ENCODE measurements around the gene MDFIC. TPM values are rescaled to one million over a fixed set of nuclear protein-coding genes. Genes with fewer than 3 reads are reported as not detected.

MDFIC gene
- total and polyA plus RNA-seq, 4 experiments from 2014 or later = 68.1 to 194 (median 129) TPM

DNA sequence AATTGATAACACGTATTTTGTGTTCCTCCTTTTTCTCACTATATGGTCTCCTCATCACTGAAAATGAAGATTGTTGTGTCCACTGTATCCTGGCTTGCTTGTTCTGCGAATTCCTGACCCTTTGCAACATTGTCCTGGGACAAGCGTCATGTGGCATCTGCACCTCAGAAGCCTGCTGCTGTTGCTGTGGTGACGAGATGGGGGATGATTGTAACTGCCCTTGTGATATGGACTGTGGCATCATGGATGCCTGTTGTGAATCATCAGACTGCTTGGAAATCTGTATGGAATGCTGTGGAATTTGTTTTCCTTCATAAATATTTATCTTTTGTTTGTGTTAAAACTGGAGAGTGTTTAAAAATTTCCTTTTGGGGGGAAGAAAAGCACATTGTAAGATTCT, 93.7 kb downstream of the MDFIC start:
- no peaks in the 10 kb centered on the region for H3K27me3 ChIP-seq (ENCODE audit: insufficient read depth, low read length)
- H3K4me3 ChIP-seq (ENCODE audit: low read length in 2 of 2) = no peak overlapping the region
- peak overlapping the region in 6 of 7 donors; percentile 29 to 67 (median 52) for H3K27ac Mint-ChIP-seq
- H3K27ac ChIP-seq (ENCODE audit: low read depth, low read length) = no peak overlapping the region
- POLR2A ChIA-PET (ENCODE audit: partially characterized antibody) = no interaction called here
- H3K9me3 ChIP-seq (ENCODE audit: control insufficient read depth in 1 of 2, low read length in 2 of 2) = no peaks in the 10 kb centered on the region
- CTCF ChIA-PET (ENCODE audit: partially characterized antibody) = no interaction called here
- H3K4me1 ChIP-seq (ENCODE audit: insufficient read depth, low read length) = peaks cover 66% of the 10 kb centered on the region
- peaks cover 5% of the 10 kb centered on the region for H3K36me3 ChIP-seq (ENCODE audit: insufficient read depth, low read length)
- H3K4me1 Mint-ChIP-seq = peaks cover 45 to 71% (median 58%) of the 10 kb centered on the region in 4 donors
- intact Hi-C loops (cut with micrococcal nuclease) = loop anchor here (2.0 kb wide), 1 partner anchor 17 kb away; no protein-coding TSS in a partner anchor
- H3K36me3 Mint-ChIP-seq = peaks cover 47 to 50% of the 10 kb centered on the region in 2 donors
- no peak for DNase-seq
- H3K4me3 Mint-ChIP-seq = peak overlapping the region in 3 of 8 donors; percentile 20 to 69 (median 54)
- no peaks in the 10 kb centered on the region for H3K27me3 Mint-ChIP-seq
- no peaks in the 10 kb centered on the region for H3K9me3 Mint-ChIP-seq

DNA sequence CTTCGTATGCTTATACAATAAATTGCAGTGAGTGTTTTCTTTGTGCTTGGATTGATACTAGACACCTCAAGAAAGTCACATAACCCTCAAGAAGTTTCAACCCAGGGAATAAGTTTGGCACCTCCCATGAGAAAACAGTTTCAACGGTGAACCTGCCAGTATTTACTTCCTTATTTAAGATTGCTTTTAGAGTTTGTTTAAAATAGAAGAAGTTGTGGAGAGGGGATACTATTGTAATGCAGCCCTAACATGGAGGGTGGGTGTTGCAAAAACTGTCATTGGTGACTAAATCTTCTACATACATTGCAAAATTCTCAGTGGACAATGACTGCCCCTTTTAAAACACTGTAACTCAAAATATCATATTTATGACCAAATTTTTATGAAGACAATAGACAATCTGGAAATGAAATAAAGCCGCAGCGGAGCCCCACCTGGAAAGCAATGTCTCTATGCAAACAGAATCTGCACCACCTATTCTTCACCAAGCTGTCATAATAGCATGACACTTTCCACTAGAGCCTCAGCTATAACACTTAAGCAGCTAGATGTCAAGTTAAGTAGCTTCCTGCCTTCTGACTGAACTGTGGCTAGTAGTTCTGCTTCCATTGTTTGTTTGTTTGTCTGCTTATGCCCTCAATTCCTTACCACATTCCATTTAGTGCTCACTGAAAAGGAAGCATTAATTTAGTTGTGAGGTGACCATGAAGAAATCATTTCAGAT, 98.2 kb downstream of the MDFIC start:
- peaks cover 5% of the 10 kb centered on the region for H3K36me3 ChIP-seq (ENCODE audit: insufficient read depth, low read length)
- peaks cover 39 to 63% (median 47%) of the 10 kb centered on the region in 4 donors for H3K4me1 Mint-ChIP-seq
- peaks cover 47% of the 10 kb centered on the region for H3K4me1 ChIP-seq (ENCODE audit: insufficient read depth, low read length)
- no peaks in the 10 kb centered on the region for H3K9me3 Mint-ChIP-seq
- H3K27ac Mint-ChIP-seq = peak overlapping the region in 3 of 7 donors; percentile 15 to 55 (median 42)
- no peaks in the 10 kb centered on the region for H3K9me3 ChIP-seq (ENCODE audit: control insufficient read depth in 1 of 2, low read length in 2 of 2)
- no peak overlapping the region for H3K4me3 Mint-ChIP-seq
- ChIA-PET CTCF (ENCODE audit: partially characterized antibody) (interaction anchor here (1.0 kb wide), 1 partner anchor 153 kb away, joined by 3 read pairs; no protein-coding TSS in a partner anchor), POLR2A (ENCODE audit: partially characterized antibody) (interaction anchor here (1.1 to 1.3 kb wide), 2 partner anchors 10 to 99 kb away, joined by 3 to 5 read pairs; no protein-coding TSS in a partner anchor)
- intact Hi-C loops (cut with micrococcal nuclease) = no loop called here
- H3K27ac ChIP-seq (ENCODE audit: low read depth, low read length) = no peak overlapping the region
- peaks cover 16 to 23% of the 10 kb centered on the region in 2 donors for H3K36me3 Mint-ChIP-seq
- no peaks in the 10 kb centered on the region for H3K27me3 Mint-ChIP-seq
- no peaks in the 10 kb centered on the region for H3K27me3 ChIP-seq (ENCODE audit: insufficient read depth, low read length)
- no peak overlapping the region for H3K4me3 ChIP-seq (ENCODE audit: low read length in 2 of 2)
- DNase-seq = no peak

DNA sequence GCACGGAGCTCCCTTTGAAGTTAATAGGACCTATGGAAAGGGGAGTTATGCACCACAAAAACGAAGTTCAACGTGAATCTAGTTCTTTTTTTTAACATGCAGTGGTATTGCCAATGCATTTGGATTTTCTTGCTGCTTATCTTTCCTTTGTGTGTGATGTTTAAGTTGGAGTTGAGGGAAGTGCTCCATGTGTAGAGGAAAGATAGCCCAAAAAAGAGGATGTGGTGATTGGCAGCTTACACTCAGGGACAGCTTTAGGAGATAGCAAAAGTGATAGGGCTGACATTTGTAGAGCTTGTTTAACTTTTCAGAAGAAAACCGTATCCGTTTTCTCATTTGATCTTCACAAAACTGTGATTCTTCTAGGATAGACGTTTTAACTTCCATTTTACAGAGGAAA, 101.3 kb downstream of the MDFIC start:
- no peaks in the 10 kb centered on the region for H3K9me3 ChIP-seq (ENCODE audit: control insufficient read depth in 1 of 2, low read length in 2 of 2)
- no peaks in the 10 kb centered on the region for H3K36me3 ChIP-seq (ENCODE audit: insufficient read depth, low read length)
- H3K4me1 Mint-ChIP-seq = peaks cover 30 to 45% (median 33%) of the 10 kb centered on the region in 4 donors
- H3K4me1 ChIP-seq (ENCODE audit: insufficient read depth, low read length) = peaks cover 29% of the 10 kb centered on the region
- CTCF ChIA-PET (ENCODE audit: partially characterized antibody) = no interaction called here
- no peak overlapping the region for H3K27ac ChIP-seq (ENCODE audit: low read depth, low read length)
- intact Hi-C loops (cut with micrococcal nuclease) = no loop called here
- H3K27me3 Mint-ChIP-seq = no peaks in the 10 kb centered on the region
- H3K9me3 Mint-ChIP-seq = peaks cover 0 to 2% (median 0%) of the 10 kb centered on the region in 8 donors
- H3K4me3 Mint-ChIP-seq = peak overlapping the region in 4 of 8 donors; percentile 30 to 63 (median 48)
- no peak for DNase-seq
- H3K27me3 ChIP-seq (ENCODE audit: insufficient read depth, low read length) = no peaks in the 10 kb centered on the region
- H3K27ac Mint-ChIP-seq = peak overlapping the region in 1 of 7 donors; percentile 18
- H3K36me3 Mint-ChIP-seq = peaks cover 0 to 7% of the 10 kb centered on the region in 2 donors
- POLR2A ChIA-PET (ENCODE audit: partially characterized antibody) = interaction anchor here (1.0 to 1.4 kb wide), 2 partner anchors 12 to 100 kb away, joined by 3 to 5 read pairs; no protein-coding TSS in a partner anchor
- no peak overlapping the region for H3K4me3 ChIP-seq (ENCODE audit: low read length in 2 of 2)

DNA sequence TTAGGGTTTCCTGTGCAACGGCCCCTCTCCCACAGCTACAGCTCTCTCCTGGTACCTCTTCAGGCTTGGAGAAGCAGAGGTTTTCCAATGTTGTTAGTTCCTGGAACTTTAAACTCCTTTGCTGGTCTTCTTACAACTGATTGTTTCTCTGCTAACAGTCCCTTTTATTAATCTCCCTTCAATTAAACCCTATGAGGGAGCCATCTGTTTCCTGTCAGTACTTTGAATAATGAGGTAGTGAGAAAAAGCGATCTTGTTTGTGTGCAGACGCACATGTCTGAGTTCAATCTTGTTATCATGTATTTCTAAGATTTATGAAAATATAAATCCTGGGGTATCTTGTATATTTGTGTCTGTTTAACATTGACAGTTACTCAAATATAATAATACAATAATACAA, 102.4 kb downstream of the MDFIC start:
- H3K4me1 ChIP-seq (ENCODE audit: insufficient read depth, low read length) = peaks cover 27% of the 10 kb centered on the region
- peak overlapping the region in 7 of 8 donors; percentile 51 to 75 (median 63) for H3K4me3 Mint-ChIP-seq
- peak overlapping the region in 6 of 7 donors; percentile 17 to 85 (median 53) for H3K27ac Mint-ChIP-seq
- no peaks in the 10 kb centered on the region for H3K36me3 ChIP-seq (ENCODE audit: insufficient read depth, low read length)
- no peak for DNase-seq
- H3K27me3 ChIP-seq (ENCODE audit: insufficient read depth, low read length) = no peaks in the 10 kb centered on the region
- POLR2A ChIA-PET (ENCODE audit: partially characterized antibody) = interaction anchor here (0.9 to 1.4 kb wide), 3 partner anchors 10 to 101 kb away, joined by 3 to 5 read pairs (median 3); no protein-coding TSS in a partner anchor
- no peaks in the 10 kb centered on the region for H3K9me3 ChIP-seq (ENCODE audit: control insufficient read depth in 1 of 2, low read length in 2 of 2)
- intact Hi-C loops (cut with micrococcal nuclease) = no loop called here
- H3K4me1 Mint-ChIP-seq = peaks cover 28 to 45% (median 32%) of the 10 kb centered on the region in 4 donors
- peaks cover 0 to 2% (median 0%) of the 10 kb centered on the region in 8 donors for H3K9me3 Mint-ChIP-seq
- H3K27ac ChIP-seq (ENCODE audit: low read depth, low read length) = no peak overlapping the region
- no peak overlapping the region for H3K4me3 ChIP-seq (ENCODE audit: low read length in 2 of 2)
- H3K27me3 Mint-ChIP-seq = no peaks in the 10 kb centered on the region
- CTCF ChIA-PET (ENCODE audit: partially characterized antibody) = no interaction called here
- peaks cover 0 to 5% of the 10 kb centered on the region in 2 donors for H3K36me3 Mint-ChIP-seq

DNA sequence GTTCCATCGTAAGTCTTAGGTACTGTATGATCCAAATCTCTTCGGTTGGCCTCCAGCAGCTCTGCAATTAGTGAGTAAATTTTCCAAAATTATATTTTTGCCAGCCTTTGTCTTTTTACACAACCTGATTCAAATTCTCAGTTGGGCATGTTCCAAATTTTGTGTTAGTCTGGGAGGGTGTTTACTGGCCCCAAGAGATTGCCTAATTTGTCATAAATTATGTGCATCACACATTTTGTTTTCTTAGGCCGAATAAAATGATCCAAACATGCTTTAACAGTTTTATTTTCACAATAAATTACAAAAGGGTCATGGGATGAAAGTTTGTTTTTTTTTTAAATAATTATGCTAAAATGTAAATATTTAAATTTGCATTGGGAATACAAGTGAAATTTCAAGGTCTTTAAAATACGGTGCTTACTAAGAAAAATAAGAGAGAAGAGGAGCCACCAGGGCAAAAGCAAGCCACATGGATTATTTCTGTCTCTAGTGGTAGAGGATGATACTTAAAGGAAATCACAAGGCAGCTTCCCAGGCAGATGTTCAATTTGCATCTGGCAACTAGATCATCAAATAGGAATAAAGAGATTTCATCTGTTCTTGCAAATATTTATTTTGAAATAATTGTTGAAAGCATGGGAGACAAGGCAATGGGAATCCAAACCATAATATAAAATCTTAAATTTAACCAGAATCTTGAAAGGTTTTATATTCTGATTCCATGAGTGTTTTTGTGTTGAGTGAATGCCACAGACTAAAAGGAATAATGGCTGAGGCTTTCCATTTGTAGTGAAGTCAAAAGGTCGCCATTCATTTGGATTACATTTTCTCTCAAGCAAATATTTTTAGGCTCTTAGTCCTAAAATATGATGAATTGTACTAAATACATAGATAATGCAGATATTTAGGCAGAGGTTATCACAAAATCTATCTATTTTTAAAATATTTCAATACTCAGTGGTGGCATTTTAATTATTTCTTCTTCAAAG, 111.1 kb downstream of the MDFIC start:
- H3K36me3 ChIP-seq (ENCODE audit: insufficient read depth, low read length) = no peaks in the 10 kb centered on the region
- no peak overlapping the region for H3K4me3 ChIP-seq (ENCODE audit: low read length in 2 of 2)
- Mint-ChIP-seq H3K27ac (no peak overlapping the region), H3K27me3 (no peaks in the 10 kb centered on the region), H3K4me3 (no peak overlapping the region), H3K4me1 (peaks cover 8 to 12% (median 9%) of the 10 kb centered on the region in 4 donors), H3K36me3 (peaks cover 0 to 5% of the 10 kb centered on the region in 2 donors), H3K9me3 (peaks cover 0 to 2% (median 0%) of the 10 kb centered on the region in 8 donors)
- no peaks in the 10 kb centered on the region for H3K4me1 ChIP-seq (ENCODE audit: insufficient read depth, low read length)
- ChIA-PET CTCF (ENCODE audit: partially characterized antibody) (no interaction called here), POLR2A (ENCODE audit: partially characterized antibody) (no interaction called here)
- no peaks in the 10 kb centered on the region for H3K27me3 ChIP-seq (ENCODE audit: insufficient read depth, low read length)
- H3K27ac ChIP-seq (ENCODE audit: low read depth, low read length) = no peak overlapping the region
- intact Hi-C loops (cut with micrococcal nuclease) = no loop called here
- no peaks in the 10 kb centered on the region for H3K9me3 ChIP-seq (ENCODE audit: control insufficient read depth in 1 of 2, low read length in 2 of 2)
- DNase-seq = no peak

DNA sequence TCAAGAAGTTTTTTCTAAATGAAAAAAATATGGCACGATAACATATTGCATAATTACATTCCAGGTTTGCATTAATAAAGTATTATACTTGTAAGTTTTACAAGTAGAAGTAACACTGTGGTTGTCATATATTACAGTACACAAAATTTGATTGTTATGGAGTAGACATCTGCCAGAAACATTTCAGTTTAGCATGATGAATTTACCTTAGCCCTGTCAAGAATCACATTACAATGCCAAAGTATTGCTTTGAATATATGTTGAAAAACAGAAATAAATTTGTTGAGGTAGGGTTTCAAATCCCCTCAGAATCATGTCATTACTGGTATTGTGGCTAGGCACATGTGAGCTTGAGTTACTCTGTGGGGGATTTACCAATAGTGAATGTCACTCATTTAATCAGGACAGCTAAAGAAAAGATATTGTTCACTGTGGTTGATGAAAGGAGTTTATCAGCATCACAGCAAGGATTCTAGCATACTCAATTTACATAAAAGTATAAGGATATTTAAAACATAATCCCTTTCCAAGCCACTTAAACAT, 112.1 kb downstream of the MDFIC start:
- Histone ChIP-seq H3K27me3 (ENCODE audit: insufficient read depth, low read length) (no peaks in the 10 kb centered on the region), H3K9me3 (ENCODE audit: control insufficient read depth in 1 of 2, low read length in 2 of 2) (no peaks in the 10 kb centered on the region), H3K4me3 (ENCODE audit: low read length in 2 of 2) (no peak overlapping the region), H3K36me3 (ENCODE audit: insufficient read depth, low read length) (no peaks in the 10 kb centered on the region), H3K4me1 (ENCODE audit: insufficient read depth, low read length) (no peaks in the 10 kb centered on the region), H3K27ac (ENCODE audit: low read depth, low read length) (no peak overlapping the region)
- intact Hi-C loops (cut with micrococcal nuclease) = no loop called here
- Mint-ChIP-seq H3K4me1 (peaks cover 8 to 12% (median 9%) of the 10 kb centered on the region in 4 donors), H3K36me3 (peaks cover 0 to 5% of the 10 kb centered on the region in 2 donors), H3K27me3 (no peaks in the 10 kb centered on the region), H3K4me3 (no peak overlapping the region), H3K9me3 (peaks cover 0 to 2% (median 0%) of the 10 kb centered on the region in 8 donors), H3K27ac (no peak overlapping the region)
- CTCF ChIA-PET (ENCODE audit: partially characterized antibody) = no interaction called here
- DNase-seq = no peak
- POLR2A ChIA-PET (ENCODE audit: partially characterized antibody) = no interaction called here
